CD4-positive, alpha-beta T cell (primary cell): ENCODE measurements around the gene ADISSP. TPM values are rescaled to one million over a fixed set of nuclear protein-coding genes. Genes with fewer than 3 reads are reported as not detected.

Experiments used
- ATAC-seq: fragments of 200-7000 bp; cut with Tn5 transposase; one replicate; pipeline ENCODE4 v1.10.0; 2022; ENCODE audit warnings: mild to moderate bottlenecking; ENCODE audit not compliant: poor library complexity
- CTCF ChIA-PET: fragments of 350-600 bp; sonication (Branson Sonifier 250); formaldehyde crosslinking; loops from one replicate; lab custom pipeline; 2021; ENCODE audit warnings: antibody characterized with exemption, inconsistent platforms; lab: Charles Lee
- POLR2A ChIA-PET: fragments of 350-600 bp; sonication (Branson Sonifier 250); formaldehyde crosslinking; loops from one replicate; lab custom pipeline; 2021; ENCODE audit warnings: antibody characterized with exemption, inconsistent platforms; lab: Charles Lee
- DNase-seq, 14 experiments: peaks; one replicate each; pipeline ENCODE4 v3.0.0-alpha.2; 2013 to 2020; ENCODE audit warnings: mixed read lengths in 2 of 14
- H3K27ac ChIP-seq, 2 donors: one replicate each; pipeline versions ENCODE4 v1.5.1 to v1.7.0; 2013; ENCODE audit warnings: low read length in 2 of 2, low read depth in 1 of 2, mild to moderate bottlenecking in 1 of 2
- H3K27me3 ChIP-seq, 2 experiments: 1 replicate in 1 of 2; 2 replicates in 1 of 2; pipeline versions ENCODE4 v1.6.1 to v1.7.0; 2013; ENCODE audit warnings: low read length in 2 of 2, control low read depth in 1 of 2, mild to moderate bottlenecking in 1 of 2, moderate library complexity in 1 of 2; ENCODE audit not compliant: insufficient read depth in 2 of 2, control insufficient read depth in 1 of 2
- H3K36me3 ChIP-seq: one replicate; pipeline ENCODE4 v1.6.1; 2013; ENCODE audit warnings: low read length, control low read depth; ENCODE audit not compliant: insufficient read depth
- H3K4me1 ChIP-seq: one replicate; pipeline ENCODE4 v1.6.1; 2013; ENCODE audit warnings: low read length, control low read depth; ENCODE audit not compliant: insufficient read depth
- H3K4me3 ChIP-seq: one replicate; pipeline ENCODE4 v1.5.1; 2013; ENCODE audit warnings: mild to moderate bottlenecking, low read length, moderate library complexity
- H3K9me3 ChIP-seq, 2 experiments: 1 replicate in 1 of 2; 2 replicates in 1 of 2; pipeline versions ENCODE4 v1.6.1 to v1.7.0; 2013; ENCODE audit warnings: low read length in 2 of 2, mild to moderate bottlenecking in 2 of 2, control low read depth in 1 of 2, moderate library complexity in 1 of 2; ENCODE audit not compliant: control insufficient read depth in 1 of 2, insufficient read depth in 1 of 2
- H3K27ac Mint-ChIP-seq: one replicate; pipeline ENCODE4 v1.8.0; 2020; ENCODE audit warnings: mixed read lengths
- H3K27me3 Mint-ChIP-seq: one replicate; pipeline ENCODE4 v1.8.0; 2021; ENCODE audit warnings: mixed read lengths
- H3K36me3 Mint-ChIP-seq: one replicate; pipeline ENCODE4 v1.8.0; 2021; ENCODE audit warnings: low read depth, mixed read lengths
- H3K4me1 Mint-ChIP-seq: one replicate; pipeline ENCODE4 v1.8.0; 2021; ENCODE audit warnings: low read depth, mixed read lengths
- H3K4me3 Mint-ChIP-seq: one replicate; pipeline ENCODE4 v1.8.0; 2020; ENCODE audit warnings: mild to moderate bottlenecking, mixed read lengths
- H3K9me3 Mint-ChIP-seq: one replicate; pipeline ENCODE4 v1.8.0; 2020; ENCODE audit warnings: mixed read lengths
- CTCF ChIP-seq: fragments of 200-600 bp; IDR thresholded peaks from one replicate; pipeline ENCODE4 v1.8.0; 2022; ENCODE audit warnings: antibody characterized with exemption, mild to moderate bottlenecking
- intact Hi-C, 2 experiments: fragments of 100-400 bp; cut with DNase I in 1 of 2; cut with micrococcal nuclease in 1 of 2; formaldehyde crosslinking; loops; one replicate each; pipeline versions ENCODE4 v1.15.1 to v1.9.0; 2023 to 2025; cut with DNase I, micrococcal nuclease
- total RNA-seq, 174 experiments: library from RNA in 2 of 174; stranded (reverse) in 2 of 174; gene quantifications; one replicate each; pipeline ENCODE4 v1.2.3 and lab custom pipeline; 2021 to 2026

The ADISSP gene
- total RNA-seq, 2 experiments from 2014 or later = 11.2 to 11.6 TPM

DNA sequence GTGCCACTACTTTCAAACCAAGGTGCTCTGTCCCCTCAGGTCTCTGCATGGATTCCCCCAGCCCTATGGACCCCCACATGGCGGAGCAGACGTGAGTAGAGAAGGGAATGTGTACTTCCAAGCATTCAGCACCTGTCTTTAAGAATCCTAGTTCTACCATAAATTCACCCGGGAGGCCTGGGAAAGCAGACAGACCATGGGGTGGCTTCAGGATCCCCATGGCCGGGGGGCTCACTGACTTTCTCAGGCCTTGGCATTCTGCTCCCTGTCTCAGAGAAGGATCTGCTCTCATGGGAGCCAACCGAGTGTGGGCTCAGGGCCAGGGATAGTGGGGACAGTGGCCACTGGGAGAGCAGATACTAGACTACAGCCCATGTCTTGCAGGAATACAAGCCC lies 30.8 kb upstream of the ADISSP start:
- peak overlapping the region; percentile 96 for H3K4me3 ChIP-seq
- POLR2A ChIA-PET = interaction anchor here (0.6 to 3.5 kb wide), 7 partner anchors 11 to 30 kb away, joined by 5 to 88 read pairs (median 16); partner anchors contain the start of genes ADISSP, AP5S1, CENPB and SPEF1
- no peaks in the 10 kb centered on the region for H3K27me3 Mint-ChIP-seq
- peak overlapping the region; percentile 67 to 78 for H3K27ac ChIP-seq
- peaks cover 49% of the 10 kb centered on the region for H3K36me3 ChIP-seq
- H3K36me3 Mint-ChIP-seq = peaks cover 74% of the 10 kb centered on the region
- CTCF ChIA-PET = interaction anchor here (0.6 to 2.8 kb wide), 4 partner anchors 11 to 45 kb away, joined by 3 to 18 read pairs (median 6); partner anchors contain the start of gene AP5S1
- H3K9me3 ChIP-seq = no peaks in the 10 kb centered on the region
- peaks cover 75% of the 10 kb centered on the region for H3K4me1 ChIP-seq
- no peaks in the 10 kb centered on the region for H3K9me3 Mint-ChIP-seq
- peaks cover 62% of the 10 kb centered on the region for H3K4me1 Mint-ChIP-seq
- DNase-seq = no peak
- no peak for ATAC-seq
- intact Hi-C loops = no loop called here
- peak overlapping the region; percentile 95 for H3K27ac Mint-ChIP-seq
- peak overlapping the region; percentile 100 for H3K4me3 Mint-ChIP-seq
- no peaks in the 10 kb centered on the region for H3K27me3 ChIP-seq
- TF ChIP-seq CTCF = no peak

DNA sequence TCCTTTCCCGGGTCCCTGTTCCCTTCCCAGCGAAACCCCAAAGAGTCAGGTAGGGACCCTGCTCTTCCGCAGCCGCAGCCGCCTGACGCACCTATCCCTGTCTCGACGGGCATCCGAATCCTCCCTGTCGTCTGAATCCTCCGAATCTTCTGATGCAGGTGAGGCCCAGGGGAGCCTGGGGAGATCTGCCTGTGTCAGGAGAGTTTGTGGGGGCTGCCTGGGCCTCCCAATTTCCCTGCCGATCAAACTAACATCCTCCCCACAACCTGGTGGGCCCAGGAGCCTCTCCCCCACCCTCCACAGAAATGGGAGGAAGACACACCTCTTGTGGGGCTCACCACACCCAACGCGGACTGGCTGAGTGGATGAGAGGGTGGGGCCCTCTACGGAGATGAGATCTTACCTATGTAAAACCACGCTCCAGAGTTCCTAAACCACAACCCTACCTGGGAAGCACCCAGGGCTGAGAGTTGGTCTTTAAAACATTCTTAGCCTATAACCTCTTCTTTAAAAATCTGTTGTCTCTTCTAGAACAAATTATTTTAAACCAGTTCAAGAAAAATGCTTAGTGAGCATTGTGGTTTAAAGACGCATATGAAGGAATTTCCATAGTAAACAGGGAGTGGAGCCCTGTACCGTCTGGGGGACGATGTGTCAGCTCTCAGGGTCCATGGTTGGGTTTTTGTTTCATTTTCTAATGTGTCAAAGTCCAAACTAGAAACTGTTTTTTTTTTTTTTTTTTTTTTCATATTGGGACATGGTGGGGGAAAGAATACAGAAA lies 30.2 kb upstream of the ADISSP start:
- TF ChIP-seq CTCF = no peak
- DNase-seq = peak in 9 of 14 experiments; percentile 39 to 83 (median 60)
- intact Hi-C loops = no loop called here
- no peaks in the 10 kb centered on the region for H3K27me3 ChIP-seq
- H3K4me3 ChIP-seq = peak overlapping the region; percentile 96
- Mint-ChIP-seq H3K27ac (peak overlapping the region; percentile 95), H3K27me3 (no peaks in the 10 kb centered on the region), H3K9me3 (no peaks in the 10 kb centered on the region), H3K4me1 (peaks cover 56% of the 10 kb centered on the region), H3K36me3 (peaks cover 68% of the 10 kb centered on the region), H3K4me3 (peak overlapping the region; percentile 100)
- peaks cover 69% of the 10 kb centered on the region for H3K4me1 ChIP-seq
- ChIA-PET CTCF (interaction anchor here (0.6 to 2.8 kb wide), 4 partner anchors 10 to 44 kb away, joined by 3 to 18 read pairs (median 6); partner anchors contain the start of gene AP5S1), POLR2A (interaction anchor here (0.6 to 3.3 kb wide), 4 partner anchors 11 to 29 kb away, joined by 5 to 25 read pairs (median 12); partner anchors contain the start of genes AP5S1, CENPB and SPEF1)
- peaks cover 43% of the 10 kb centered on the region for H3K36me3 ChIP-seq
- H3K27ac ChIP-seq = peak overlapping the region; percentile 67 to 78
- no peaks in the 10 kb centered on the region for H3K9me3 ChIP-seq
- peak; percentile 19 for ATAC-seq

GRCh38 chr20:3797226-3797545 lies 29.6 kb upstream of the ADISSP start:
- POLR2A ChIA-PET = interaction anchor here (3.0 kb wide), 1 partner anchor 23 kb away, joined by 34 read pairs; the partner anchor contains the start of gene AP5S1
- no peak for DNase-seq
- CTCF ChIA-PET = interaction anchor here (2.8 kb wide), 1 partner anchor 23 kb away, joined by 32 read pairs; the partner anchor contains the start of gene AP5S1
- Mint-ChIP-seq H3K36me3 (peaks cover 62% of the 10 kb centered on the region), H3K4me1 (peaks cover 51% of the 10 kb centered on the region), H3K9me3 (no peaks in the 10 kb centered on the region), H3K27me3 (no peaks in the 10 kb centered on the region), H3K4me3 (peak overlapping the region; percentile 100), H3K27ac (peak overlapping the region; percentile 95)
- Histone ChIP-seq H3K4me3 (peak overlapping the region; percentile 96), H3K9me3 (no peaks in the 10 kb centered on the region), H3K4me1 (peaks cover 63% of the 10 kb centered on the region), H3K36me3 (peaks cover 37% of the 10 kb centered on the region), H3K27me3 (no peaks in the 10 kb centered on the region), H3K27ac (peak overlapping the region; percentile 67 to 78)
- no peak for TF ChIP-seq CTCF
- no peak for ATAC-seq
- intact Hi-C loops = no loop called here
